ENCODE measurements around the gene EIF4H.

GRCh38 chr7:74185016-74185415 lies 10.9 kb downstream of the EIF4H start:
- TF ChIP-seq CTCF (IDR thresholded peaks at IDR 0.05; ENCODE audit: low read depth, low read length), result no peak
- TF ChIP-seq POLR2A (IDR thresholded peaks at IDR 0.05; ENCODE audit: extremely low read depth, insufficient read length), result no peak

All from NB4 (cell line).